Measurements from ENCODE around the gene FAR1. TPM values are rescaled to one million over a fixed set of nuclear protein-coding genes. Genes with fewer than 3 reads are reported as not detected.

Gene FAR1
- total and polyA plus RNA-seq, 2 of the 4 experiments (the other 2 are of a cell fraction): 35.3 to 119 TPM

DNA sequence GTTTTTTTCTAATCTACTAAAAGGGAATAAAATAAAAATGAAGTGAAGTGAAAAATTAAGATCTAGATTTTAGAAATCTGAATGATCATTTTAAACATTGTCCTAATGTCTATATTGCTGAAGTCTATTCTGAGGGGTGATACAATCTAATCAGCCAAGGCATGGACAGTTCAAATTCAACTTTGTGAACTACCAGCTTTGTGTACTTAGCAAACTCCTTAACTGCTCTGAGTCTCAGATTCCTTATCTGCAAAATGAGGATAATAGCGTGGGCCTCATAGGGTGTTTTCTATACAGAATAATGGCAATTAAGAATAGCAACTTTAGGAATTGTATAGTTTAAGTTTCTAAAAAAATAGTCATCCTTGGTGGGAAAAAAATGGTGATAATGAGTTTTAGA, 31.4 kb downstream of the FAR1 start:
- no peak overlapping the region for H3K4me3 ChIP-seq (ENCODE audit: insufficient read depth, low read depth, low read length)
- peaks cover 13 to 14% of the 10 kb centered on the region in 2 experiments for H3K79me1 ChIP-seq (ENCODE audit: low read depth in 1 of 2, low read length in 2 of 2)
- no peak overlapping the region for H4K8ac ChIP-seq (ENCODE audit: low read depth in 2 of 2, low read length in 2 of 2)
- H3K23ac ChIP-seq (ENCODE audit: low read depth, low read length): no peak overlapping the region
- no peak overlapping the region for H4K91ac ChIP-seq (ENCODE audit: insufficient read depth, low read depth, low read length)
- H2BK120ac ChIP-seq (ENCODE audit: low read depth, low read length): no peak overlapping the region
- H2AFZ ChIP-seq (replicated peaks; ENCODE audit: low read length, poor library complexity): no peak overlapping the region
- no peak overlapping the region for H3K56ac ChIP-seq (ENCODE audit: extremely low read depth, insufficient read depth, low read length)
- no peak for ATAC-seq (ENCODE audit: low read depth)
- CTCF ChIA-PET: no interaction called here
- H4K20me1 ChIP-seq (ENCODE audit: insufficient read depth, low read length): no peaks in the 10 kb centered on the region
- H3K36me3 ChIP-seq (ENCODE audit: control insufficient read depth, insufficient read depth, low read length): peaks cover 7% of the 10 kb centered on the region
- no peak overlapping the region for H2BK20ac ChIP-seq (ENCODE audit: low read depth, low read length)
- no CpG with 5 or more reads among the region's 1 CpG for WGBS, 2 experiments (ENCODE audit: extremely low coverage in 2 of 2, insufficient read length in 1 of 2)
- H3K9ac ChIP-seq (ENCODE audit: low read depth, low read length): no peak overlapping the region
- POLR2A ChIA-PET (ENCODE audit: unreplicated experiment): no interaction called here
- H2AK9ac ChIP-seq (replicated peaks; ENCODE audit: low read depth, low read length, poor library complexity): no peak overlapping the region
- TF ChIP-seq, protein P1, sequence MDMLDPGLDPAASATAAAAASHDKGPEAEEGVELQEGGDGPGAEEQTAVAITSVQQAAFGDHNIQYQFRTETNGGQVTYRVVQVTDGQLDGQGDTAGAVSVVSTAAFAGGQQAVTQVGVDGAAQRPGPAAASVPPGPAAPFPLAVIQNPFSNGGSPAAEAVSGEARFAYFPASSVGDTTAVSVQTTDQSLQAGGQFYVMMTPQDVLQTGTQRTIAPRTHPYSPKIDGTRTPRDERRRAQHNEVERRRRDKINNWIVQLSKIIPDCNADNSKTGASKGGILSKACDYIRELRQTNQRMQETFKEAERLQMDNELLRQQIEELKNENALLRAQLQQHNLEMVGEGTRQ (IDR thresholded peaks at IDR 0.05; ENCODE audit: low read depth, low read length): no peak
- TF ChIP-seq CHD1 (IDR thresholded peaks at IDR 0.05; ENCODE audit: low read depth, low read length): no peak
- TF ChIP-seq, protein P2, sequence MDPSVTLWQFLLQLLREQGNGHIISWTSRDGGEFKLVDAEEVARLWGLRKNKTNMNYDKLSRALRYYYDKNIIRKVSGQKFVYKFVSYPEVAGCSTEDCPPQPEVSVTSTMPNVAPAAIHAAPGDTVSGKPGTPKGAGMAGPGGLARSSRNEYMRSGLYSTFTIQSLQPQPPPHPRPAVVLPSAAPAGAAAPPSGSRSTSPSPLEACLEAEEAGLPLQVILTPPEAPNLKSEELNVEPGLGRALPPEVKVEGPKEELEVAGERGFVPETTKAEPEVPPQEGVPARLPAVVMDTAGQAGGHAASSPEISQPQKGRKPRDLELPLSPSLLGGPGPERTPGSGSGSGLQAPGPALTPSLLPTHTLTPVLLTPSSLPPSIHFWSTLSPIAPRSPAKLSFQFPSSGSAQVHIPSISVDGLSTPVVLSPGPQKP (IDR thresholded peaks at IDR 0.05; ENCODE audit: borderline replicate concordance, low read depth, low read length): no peak
- no peak for TF ChIP-seq MXI1 (IDR thresholded peaks at IDR 0.05; ENCODE audit: borderline replicate concordance, low read depth, low read length)
- no peak for TF ChIP-seq POLR2A (IDR thresholded peaks at IDR 0.05; ENCODE audit: low read depth, low read length)
- TF ChIP-seq SMC3 (IDR thresholded peaks at IDR 0.05; ENCODE audit: low read depth, low read length): no peak
- TF ChIP-seq RCOR1 (IDR thresholded peaks at IDR 0.05; ENCODE audit: insufficient replicate concordance, low read length): no peak
- no peak for TF ChIP-seq FOS (IDR thresholded peaks at IDR 0.05; ENCODE audit: low read depth, low read length)
- no peak for TF ChIP-seq BHLHE40 (IDR thresholded peaks at IDR 0.05; ENCODE audit: low read depth, low read length)
- TF ChIP-seq, protein P3, sequence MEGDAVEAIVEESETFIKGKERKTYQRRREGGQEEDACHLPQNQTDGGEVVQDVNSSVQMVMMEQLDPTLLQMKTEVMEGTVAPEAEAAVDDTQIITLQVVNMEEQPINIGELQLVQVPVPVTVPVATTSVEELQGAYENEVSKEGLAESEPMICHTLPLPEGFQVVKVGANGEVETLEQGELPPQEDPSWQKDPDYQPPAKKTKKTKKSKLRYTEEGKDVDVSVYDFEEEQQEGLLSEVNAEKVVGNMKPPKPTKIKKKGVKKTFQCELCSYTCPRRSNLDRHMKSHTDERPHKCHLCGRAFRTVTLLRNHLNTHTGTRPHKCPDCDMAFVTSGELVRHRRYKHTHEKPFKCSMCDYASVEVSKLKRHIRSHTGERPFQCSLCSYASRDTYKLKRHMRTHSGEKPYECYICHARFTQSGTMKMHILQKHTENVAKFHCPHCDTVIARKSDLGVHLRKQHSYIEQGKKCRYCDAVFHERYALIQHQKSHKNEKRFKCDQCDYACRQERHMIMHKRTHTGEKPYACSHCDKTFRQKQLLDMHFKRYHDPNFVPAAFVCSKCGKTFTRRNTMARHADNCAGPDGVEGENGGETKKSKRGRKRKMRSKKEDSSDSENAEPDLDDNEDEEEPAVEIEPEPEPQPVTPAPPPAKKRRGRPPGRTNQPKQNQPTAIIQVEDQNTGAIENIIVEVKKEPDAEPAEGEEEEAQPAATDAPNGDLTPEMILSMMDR (conservative IDR thresholded peaks at IDR 0.05; ENCODE audit: low read depth, low read length): no peak
- TF ChIP-seq CEBPB (IDR thresholded peaks at IDR 0.05; ENCODE audit: low read depth, low read length): no peak
- TF ChIP-seq RFX5 (IDR thresholded peaks at IDR 0.05; ENCODE audit: low read depth, low read length): no peak
- no peak for TF ChIP-seq RAD21 (IDR thresholded peaks at IDR 0.05; ENCODE audit: low read length)
- no peaks in the 10 kb centered on the region for H3K4me1 ChIP-seq (ENCODE audit: control insufficient read depth, insufficient read depth, low read length)
- H3K27ac ChIP-seq (ENCODE audit: insufficient read depth, low read length): no peak overlapping the region
- no peak for DNase-seq
- H2BK5ac ChIP-seq (ENCODE audit: low read depth, low read length, poor library complexity, severe bottlenecking): no peak overlapping the region
- intact Hi-C loops (cut with micrococcal nuclease) (no loop called here), in situ Hi-C loops (cut with MboI; ENCODE audit: low sequenced_read_pairs) (no loop called here), dilution Hi-C loops (cut with HindIII; ENCODE audit: low sequenced_read_pairs, unreplicated experiment) (no loop called here)
- H3K14ac ChIP-seq (replicated peaks; ENCODE audit: low read depth, low read length): no peak overlapping the region
- H2BK15ac ChIP-seq (ENCODE audit: low read depth, low read length): no peak overlapping the region
- H3K9me3 ChIP-seq (ENCODE audit: control insufficient read depth, insufficient read depth, low read length): no peaks in the 10 kb centered on the region
- BruUV-seq (replicated peaks): no TSS peak
- no peak overlapping the region for H3K4me2 ChIP-seq (ENCODE audit: low read depth, low read length)
- H3K9me1 ChIP-seq (ENCODE audit: insufficient read depth, low read length): no peaks in the 10 kb centered on the region
- H3K18ac ChIP-seq (ENCODE audit: low read depth, low read length): no peak overlapping the region
- H3K4ac ChIP-seq (ENCODE audit: low read depth, low read length): no peak overlapping the region
- no peak overlapping the region for H2AK5ac ChIP-seq (ENCODE audit: low read depth, low read length)
- H3K27me3 ChIP-seq (ENCODE audit: control insufficient read depth, insufficient read depth, low read length): no peaks in the 10 kb centered on the region
- H4K5ac ChIP-seq (ENCODE audit: low read depth, low read length): no peak overlapping the region
